Endothelial cell (in vitro differentiated cells): ENCODE measurements around the gene STK11. TPM values are rescaled to one million over a fixed set of nuclear protein-coding genes. Genes with fewer than 3 reads are reported as not detected.

Source experiments
- DNase-seq: peaks from one replicate; pipeline ENCODE4 v3.0.0; 2021; ENCODE audit warnings: low spot score
- H3K27ac Mint-ChIP-seq: one replicate; pipeline ENCODE4 v1.8.0; 2021; ENCODE audit warnings: mixed read lengths, inconsistent platforms; ENCODE audit not compliant: unreplicated experiment
- H3K27me3 Mint-ChIP-seq: one replicate; pipeline ENCODE4 v1.8.0; 2021; ENCODE audit warnings: mild to moderate bottlenecking, moderate library complexity, mixed read lengths, inconsistent platforms; ENCODE audit not compliant: unreplicated experiment
- H3K36me3 Mint-ChIP-seq: one replicate; pipeline ENCODE4 v1.8.0; 2021; ENCODE audit warnings: mild to moderate bottlenecking, low read depth, mixed read lengths, inconsistent platforms; ENCODE audit not compliant: unreplicated experiment
- H3K4me1 Mint-ChIP-seq: one replicate; pipeline ENCODE4 v1.8.0; 2021; ENCODE audit warnings: mild to moderate bottlenecking, mixed read lengths, inconsistent platforms; ENCODE audit not compliant: unreplicated experiment
- H3K4me3 Mint-ChIP-seq: one replicate; pipeline ENCODE4 v1.8.0; 2021; ENCODE audit warnings: mild to moderate bottlenecking, mixed read lengths, inconsistent platforms; ENCODE audit not compliant: unreplicated experiment
- H3K9me3 Mint-ChIP-seq: one replicate; pipeline ENCODE4 v1.8.0; 2021; ENCODE audit warnings: mixed read lengths, inconsistent platforms; ENCODE audit not compliant: unreplicated experiment
- total RNA-seq: library from RNA; stranded (reverse); fragmentation: NEBNext Ultra II Directional; extraction: Animal tissue kit (Norgen Biotek cat#: 25700); gene quantifications from one replicate; pipeline ENCODE4 v1.2.1, GENCODE V29; 2021; ENCODE audit not compliant: unreplicated experiment
- TF ChIP-seq, protein P1 (sequence below): fragments of 200-600 bp; sonication (generic); IDR thresholded peaks from one replicate; pipeline ENCODE4 v1.5.0; 2021; ENCODE audit warnings: antibody characterized with exemption; ENCODE audit not compliant: unreplicated experiment

STK11 gene
- total RNA-seq, 1 donor from 2014 or later, result 63.9 TPM

DNA sequence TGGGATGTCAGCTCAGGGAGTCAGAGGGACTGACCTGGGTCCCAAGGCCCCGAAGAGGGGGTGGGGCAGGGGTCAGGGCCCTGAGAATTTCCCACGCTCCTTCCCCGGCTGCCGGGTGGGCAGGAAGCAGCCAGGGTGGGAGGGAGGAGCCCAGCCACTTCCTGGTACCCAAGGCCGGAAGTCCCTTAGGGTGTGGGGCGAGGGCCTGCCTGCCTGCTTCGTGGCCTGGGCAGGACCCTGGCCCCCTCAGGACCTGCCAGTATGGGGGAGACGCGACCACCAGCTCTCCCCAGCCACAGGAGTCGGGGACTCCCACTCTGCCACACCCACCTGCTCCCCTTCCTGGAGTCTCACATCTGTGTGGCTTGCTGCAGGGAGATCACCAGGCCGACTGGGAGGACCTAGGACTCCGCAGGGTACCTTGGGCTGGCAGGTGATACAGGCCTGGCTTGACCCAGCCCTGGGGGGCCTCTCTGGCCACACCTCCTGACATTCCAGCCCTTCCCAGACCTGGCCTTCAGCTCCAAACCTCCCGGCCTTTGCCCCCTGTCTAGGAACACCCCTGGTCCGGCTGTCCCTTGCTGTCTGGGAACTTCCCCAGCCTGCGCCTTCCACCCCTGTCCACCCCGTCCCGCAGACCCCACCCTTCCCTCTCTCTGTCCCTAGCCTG lies 53.8 kb downstream of the STK11 start:
- peaks cover 18% of the 10 kb centered on the region for H3K36me3 Mint-ChIP-seq
- peak overlapping the region; percentile 93 for H3K27ac Mint-ChIP-seq
- H3K4me3 Mint-ChIP-seq, result peak overlapping the region; percentile 59
- H3K9me3 Mint-ChIP-seq, result no peaks in the 10 kb centered on the region
- TF ChIP-seq, protein P1, sequence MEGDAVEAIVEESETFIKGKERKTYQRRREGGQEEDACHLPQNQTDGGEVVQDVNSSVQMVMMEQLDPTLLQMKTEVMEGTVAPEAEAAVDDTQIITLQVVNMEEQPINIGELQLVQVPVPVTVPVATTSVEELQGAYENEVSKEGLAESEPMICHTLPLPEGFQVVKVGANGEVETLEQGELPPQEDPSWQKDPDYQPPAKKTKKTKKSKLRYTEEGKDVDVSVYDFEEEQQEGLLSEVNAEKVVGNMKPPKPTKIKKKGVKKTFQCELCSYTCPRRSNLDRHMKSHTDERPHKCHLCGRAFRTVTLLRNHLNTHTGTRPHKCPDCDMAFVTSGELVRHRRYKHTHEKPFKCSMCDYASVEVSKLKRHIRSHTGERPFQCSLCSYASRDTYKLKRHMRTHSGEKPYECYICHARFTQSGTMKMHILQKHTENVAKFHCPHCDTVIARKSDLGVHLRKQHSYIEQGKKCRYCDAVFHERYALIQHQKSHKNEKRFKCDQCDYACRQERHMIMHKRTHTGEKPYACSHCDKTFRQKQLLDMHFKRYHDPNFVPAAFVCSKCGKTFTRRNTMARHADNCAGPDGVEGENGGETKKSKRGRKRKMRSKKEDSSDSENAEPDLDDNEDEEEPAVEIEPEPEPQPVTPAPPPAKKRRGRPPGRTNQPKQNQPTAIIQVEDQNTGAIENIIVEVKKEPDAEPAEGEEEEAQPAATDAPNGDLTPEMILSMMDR, result no peak
- peaks cover 42% of the 10 kb centered on the region for H3K4me1 Mint-ChIP-seq
- peak; percentile 68 for DNase-seq
- peaks cover 28% of the 10 kb centered on the region for H3K27me3 Mint-ChIP-seq

DNA sequence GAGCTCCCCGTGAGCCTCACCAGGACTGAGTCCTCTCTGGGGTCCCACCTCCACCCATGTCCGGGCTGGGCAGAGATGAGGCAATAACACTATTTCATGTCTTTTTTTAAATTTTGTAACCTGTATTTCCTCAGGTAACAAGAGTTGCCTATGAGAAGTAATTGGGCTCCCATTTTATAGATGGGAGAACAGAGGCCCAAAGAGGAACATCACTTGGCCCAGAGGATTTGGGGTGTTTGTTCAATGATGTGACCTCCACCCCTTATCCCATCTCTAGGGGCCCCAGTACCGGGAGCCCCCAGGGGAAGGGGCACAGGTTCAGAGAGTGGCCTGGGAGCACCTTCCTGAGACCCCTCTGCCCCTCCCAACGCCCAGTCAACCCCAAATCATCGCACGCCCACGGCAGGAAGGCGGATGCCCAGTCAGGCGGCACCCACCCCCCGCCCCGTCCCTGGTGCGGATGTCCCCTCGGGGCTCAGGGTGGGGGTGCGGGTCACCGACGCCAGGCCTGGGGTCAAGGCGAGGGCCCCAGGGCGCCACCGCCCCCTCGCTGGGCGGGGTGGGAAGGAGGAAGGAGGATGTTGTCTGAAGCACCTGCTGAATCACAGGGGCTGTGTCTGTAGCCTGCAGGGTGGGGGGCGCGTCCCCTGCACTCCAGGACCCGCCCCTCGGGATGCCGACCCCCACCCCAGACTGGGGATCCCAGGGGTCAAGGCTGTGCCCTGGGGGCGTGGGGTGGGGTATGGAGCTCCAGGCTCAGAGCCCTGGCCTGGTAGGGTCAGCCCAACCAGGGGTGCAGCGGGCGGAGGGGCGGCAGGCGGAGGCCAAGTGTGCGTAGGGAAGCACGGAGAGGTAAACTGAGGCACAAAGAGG lies 54.5 kb downstream of the STK11 start:
- H3K4me1 Mint-ChIP-seq, result peaks cover 38% of the 10 kb centered on the region
- H3K27ac Mint-ChIP-seq, result peak overlapping the region; percentile 92
- H3K9me3 Mint-ChIP-seq, result no peaks in the 10 kb centered on the region
- TF ChIP-seq, protein P1, result no peak
- H3K4me3 Mint-ChIP-seq, result peak overlapping the region; percentile 59
- H3K27me3 Mint-ChIP-seq, result peaks cover 24% of the 10 kb centered on the region
- DNase-seq, result no peak
- peaks cover 12% of the 10 kb centered on the region for H3K36me3 Mint-ChIP-seq

DNA sequence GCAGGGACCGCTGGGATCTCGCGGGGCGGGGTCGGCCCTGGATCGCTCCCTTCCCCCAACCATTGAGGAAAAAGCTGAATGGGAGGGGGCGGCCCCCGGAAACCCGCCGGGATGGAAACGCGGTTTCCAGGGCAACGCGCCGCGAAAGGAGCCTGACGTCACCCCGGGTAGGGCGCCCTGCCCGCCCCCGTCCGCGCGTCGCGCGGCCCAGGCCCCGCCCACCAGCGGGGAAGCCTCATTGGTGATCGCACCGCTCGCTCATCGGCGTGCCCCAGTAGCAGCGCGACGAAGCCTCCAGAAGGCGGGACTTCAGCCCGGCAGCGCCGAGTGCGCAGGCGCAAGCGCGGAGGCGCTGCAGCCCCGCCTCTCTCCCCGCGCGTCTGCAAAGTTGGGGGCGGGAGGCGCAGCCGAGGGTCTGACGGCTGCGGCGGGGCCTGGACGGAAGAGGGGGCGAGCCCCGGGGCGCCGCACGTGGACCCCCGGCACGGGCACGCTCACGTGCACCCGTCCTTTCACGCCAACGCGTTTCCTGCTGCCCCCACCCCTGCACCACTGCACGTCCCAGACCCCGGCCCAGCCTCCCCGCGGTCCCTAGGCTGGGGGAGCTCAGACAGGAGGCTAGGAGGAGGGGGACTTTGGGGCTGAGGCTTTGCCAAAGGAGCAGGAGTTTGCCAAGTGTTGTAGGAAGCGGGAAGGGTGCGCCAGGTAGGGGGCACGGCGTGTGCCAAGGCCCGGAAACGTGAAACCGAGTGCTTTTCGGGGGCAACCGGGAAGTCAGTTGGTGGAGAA lies 55.4 kb downstream of the STK11 start:
- H3K27ac Mint-ChIP-seq, result peak overlapping the region; percentile 89
- peak; percentile 98 for DNase-seq
- no peaks in the 10 kb centered on the region for H3K9me3 Mint-ChIP-seq
- H3K36me3 Mint-ChIP-seq, result peaks cover 12% of the 10 kb centered on the region
- H3K4me3 Mint-ChIP-seq, result peak overlapping the region; percentile 92
- peaks cover 23% of the 10 kb centered on the region for H3K27me3 Mint-ChIP-seq
- peaks cover 41% of the 10 kb centered on the region for H3K4me1 Mint-ChIP-seq
- TF ChIP-seq, protein P1, result no peak

DNA sequence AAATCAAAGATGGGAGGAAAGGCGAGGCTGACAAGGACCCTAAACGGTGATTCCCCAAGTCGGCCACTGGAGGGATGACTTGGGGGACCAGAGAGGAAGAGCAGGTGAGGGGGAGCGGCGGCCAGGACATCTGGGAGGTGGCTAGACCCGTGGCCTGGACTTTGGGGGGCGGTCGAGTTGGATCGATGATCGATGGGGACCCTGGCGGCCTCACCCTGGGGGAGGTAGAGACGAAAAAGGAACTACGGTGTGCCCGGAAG lies 55.9 kb downstream of the STK11 start:
- H3K9me3 Mint-ChIP-seq, result no peaks in the 10 kb centered on the region
- H3K27ac Mint-ChIP-seq, result peak overlapping the region; percentile 89
- H3K4me3 Mint-ChIP-seq, result peak overlapping the region; percentile 92
- H3K4me1 Mint-ChIP-seq, result peaks cover 41% of the 10 kb centered on the region
- no peak for DNase-seq
- peaks cover 23% of the 10 kb centered on the region for H3K27me3 Mint-ChIP-seq
- TF ChIP-seq, protein P1, result peak; percentile 22
- H3K36me3 Mint-ChIP-seq, result peaks cover 12% of the 10 kb centered on the region
